Measurements from ENCODE around the gene SLC16A3. TPM values are rescaled to one million over a fixed set of nuclear protein-coding genes. Genes with fewer than 3 reads are reported as not detected.

The SLC16A3 gene
- total RNA-seq, 2 donors from 2014 or later: 5.0 to 69.2 TPM

- WGBS: 96% methylated on average over 17 of the region's 17 CpGs
- no peak overlapping the region for H3K4me3 ChIP-seq
- no peak for TF ChIP-seq POLR2AphosphoS5 (IDR thresholded peaks at IDR 0.05)
- TF ChIP-seq CTCF (IDR thresholded peaks at IDR 0.05): no peak
- TF ChIP-seq POLR2A (IDR thresholded peaks at IDR 0.05): no peak
- H3K27me3 ChIP-seq (replicated peaks; ENCODE audit: insufficient read depth): no peaks in the 10 kb centered on the region
- H3K27ac ChIP-seq: no peak overlapping the region
- H3K4me1 ChIP-seq (replicated peaks): no peaks in the 10 kb centered on the region
- no peak for DNase-seq (ENCODE audit: low spot score)
- no peaks in the 10 kb centered on the region for H3K9me3 ChIP-seq
- H3K36me3 ChIP-seq: no peaks in the 10 kb centered on the region
- intact Hi-C loops (cut with DNase I): loop anchor here (10.0 kb wide), 1 partner anchor 215 kb away; the partner anchor contains the start of genes HEXD and OGFOD3
Measured at GRCh38 chr17:82200135-82200534, 28.7 kb upstream of the SLC16A3 start.

GRCh38 chr17:82200743-82201497 lies 27.9 kb upstream of the SLC16A3 start:
- no peak for DNase-seq (ENCODE audit: low spot score)
- TF ChIP-seq CTCF (IDR thresholded peaks at IDR 0.05) (no peak), POLR2AphosphoS5 (IDR thresholded peaks at IDR 0.05) (no peak), POLR2A (IDR thresholded peaks at IDR 0.05) (no peak)
- Histone ChIP-seq H3K27ac (no peak overlapping the region), H3K36me3 (no peaks in the 10 kb centered on the region), H3K4me1 (replicated peaks) (no peaks in the 10 kb centered on the region), H3K27me3 (replicated peaks; ENCODE audit: insufficient read depth) (no peaks in the 10 kb centered on the region), H3K4me3 (no peak overlapping the region), H3K9me3 (no peaks in the 10 kb centered on the region)
- intact Hi-C loops (cut with DNase I): loop anchor here (10.0 kb wide), 1 partner anchor 214 kb away; the partner anchor contains the start of genes HEXD and OGFOD3
- 85% methylated on average over 13 of the region's 13 CpGs for WGBS

- intact Hi-C loops (cut with DNase I): loop anchor here (10.0 kb wide), 1 partner anchor 213 kb away; the partner anchor contains the start of genes HEXD and OGFOD3
Measured at GRCh38 chr17:82201498-82201910, 27.3 kb upstream of the SLC16A3 start.

GRCh38 chr17:82202981-82203380 lies 25.9 kb upstream of the SLC16A3 start:
- Histone ChIP-seq H3K9me3 (no peaks in the 10 kb centered on the region), H3K4me3 (no peak overlapping the region), H3K27ac (no peak overlapping the region), H3K36me3 (no peaks in the 10 kb centered on the region), H3K27me3 (replicated peaks; ENCODE audit: insufficient read depth) (no peaks in the 10 kb centered on the region), H3K4me1 (replicated peaks) (no peaks in the 10 kb centered on the region)
- intact Hi-C loops (cut with DNase I): loop anchor here (10.0 kb wide), 1 partner anchor 212 kb away; the partner anchor contains the start of genes HEXD and OGFOD3
- WGBS: 72% methylated on average over 10 of the region's 10 CpGs
- DNase-seq (ENCODE audit: low spot score): no peak
- TF ChIP-seq POLR2AphosphoS5 (IDR thresholded peaks at IDR 0.05) (no peak), POLR2A (IDR thresholded peaks at IDR 0.05) (no peak), CTCF (IDR thresholded peaks at IDR 0.05) (no peak)

More at GRCh38 chr17:82201498-82201910, 27.3 kb upstream of the SLC16A3 start:
- TF ChIP-seq POLR2A (IDR thresholded peaks at IDR 0.05) (no peak), POLR2AphosphoS5 (IDR thresholded peaks at IDR 0.05) (no peak), CTCF (IDR thresholded peaks at IDR 0.05) (no peak)
- no peak for DNase-seq (ENCODE audit: low spot score)
- Histone ChIP-seq H3K27me3 (replicated peaks; ENCODE audit: insufficient read depth) (no peaks in the 10 kb centered on the region), H3K27ac (no peak overlapping the region), H3K4me1 (replicated peaks) (no peaks in the 10 kb centered on the region), H3K4me3 (no peak overlapping the region), H3K9me3 (no peaks in the 10 kb centered on the region), H3K36me3 (no peaks in the 10 kb centered on the region)
- WGBS: 93% methylated on average over 23 of the region's 23 CpGs

Measured in prostate gland (tissue), 2 donors.